DOHH2 (cell line): ENCODE data around the gene ENDOD1.

Experiments used
- CTCF ChIP-seq: fragments of 200-600 bp; sonication (generic); IDR thresholded peaks from one replicate; pipeline ENCODE4 v1.5.1; 2014; ENCODE audit warnings: antibody characterized with exemption, mild to moderate bottlenecking, low read depth, low read length; ENCODE audit not compliant: poor library complexity, severe bottlenecking
- EZH2phosphoT487 ChIP-seq: fragments of 200-600 bp; sonication (generic); IDR thresholded peaks from 2 replicates; pipeline ENCODE4 v1.6.1; 2017; ENCODE audit warnings: borderline replicate concordance, mild to moderate bottlenecking, antibody characterized with exemption, low read length, moderate library complexity, mixed read lengths

- TF ChIP-seq CTCF (no peak), EZH2phosphoT487 (no peak)
Observed at GRCh38 chr11:95070471-95070870, 19.2 kb upstream of the ENDOD1 start.
